H1 (cell line): ENCODE measurements around the gene TK1. TPM values are rescaled to one million over a fixed set of nuclear protein-coding genes. Genes with fewer than 3 reads are reported as not detected.

Experiments used
- CTCF ChIA-PET: fragments of 300-600 bp; sonication (Branson Sonifier 250); formaldehyde crosslinking; loops from one replicate; lab custom pipeline; 2021; ENCODE audit not compliant: partially characterized antibody; lab: Charles Lee
- POLR2A ChIA-PET: fragments of 300-600 bp; sonication (Branson Sonifier 250); formaldehyde crosslinking; loops from one replicate; lab custom pipeline; 2021; ENCODE audit warnings: inconsistent platforms; ENCODE audit not compliant: partially characterized antibody; lab: Charles Lee
- DNase-seq, 2 experiments: peaks; one replicate each; pipeline versions ENCODE4 v3.0.0 to v3.0.0-alpha.2; 2010 to 2022; ENCODE audit warnings: low spot score in 2 of 2, low read depth in 1 of 2, mixed read lengths in 1 of 2
- FAIRE-seq: peaks from 2 replicates; lab custom pipeline; 2011; peaks lifted over from hg19 to GRCh38; lab: Jason Lieb, UNC
- H2AFZ ChIP-seq: 2 replicates; pipeline ENCODE4 v1.8.1; 2012; ENCODE audit warnings: low read length, inconsistent platforms
- H2AK5ac ChIP-seq: 2 replicates; pipeline ENCODE4 v1.6.1; 2013; ENCODE audit warnings: low read depth, low read length
- H2BK120ac ChIP-seq: replicated peaks from 2 replicates; pipeline ENCODE3; 2013; ENCODE audit warnings: low read depth, low read length, inconsistent platforms
- H2BK12ac ChIP-seq: 2 replicates; pipeline ENCODE4 v1.6.1; 2013; ENCODE audit warnings: low read depth, low read length
- H2BK15ac ChIP-seq: 2 replicates; pipeline ENCODE4 v1.6.1; 2013; ENCODE audit warnings: low read length
- H2BK20ac ChIP-seq: 2 replicates; pipeline ENCODE4 v1.6.1; 2013; ENCODE audit warnings: low read length
- H2BK5ac ChIP-seq: 2 replicates; pipeline ENCODE4 v1.6.1; 2013; ENCODE audit warnings: low read depth, low read length
- H3K14ac ChIP-seq: 2 replicates; pipeline ENCODE4 v1.6.1; 2013; ENCODE audit warnings: inconsistent platforms; ENCODE audit not compliant: insufficient read length
- H3K18ac ChIP-seq: 2 replicates; pipeline ENCODE4 v1.6.1; 2013; ENCODE audit warnings: low read length; ENCODE audit errors: extremely low read depth
- H3K23ac ChIP-seq: 2 replicates; pipeline ENCODE4 v1.6.1; 2013; ENCODE audit warnings: inconsistent platforms; ENCODE audit not compliant: insufficient read length
- H3K23me2 ChIP-seq: 2 replicates; pipeline ENCODE4 v1.6.1; 2013; ENCODE audit warnings: low read depth, low read length
- H3K27ac ChIP-seq: 2 replicates; pipeline ENCODE4 v1.6.1; 2011; ENCODE audit warnings: low read depth, low read length, inconsistent platforms
- H3K27me3 ChIP-seq, 4 experiments: replicated peaks in 1 of 4; 1 replicate in 1 of 4; 2 replicates in 3 of 4; pipeline versions ENCODE4 v1.6.1 to v1.8.1; 2011 to 2013; ENCODE audit warnings: low read length in 3 of 4, mild to moderate bottlenecking in 3 of 4, inconsistent platforms in 2 of 4, mixed read lengths in 2 of 4, moderate library complexity in 1 of 4; ENCODE audit not compliant: control insufficient read depth in 3 of 4, insufficient read depth in 3 of 4; ENCODE audit errors: extremely low read depth in 1 of 4
- H3K36me3 ChIP-seq, 4 experiments: 2 replicates each; pipeline versions ENCODE4 v1.6.1 to v1.8.1; 2011 to 2013; ENCODE audit warnings: mild to moderate bottlenecking in 4 of 4, low read length in 3 of 4, moderate library complexity in 2 of 4, control low read depth in 1 of 4, inconsistent platforms in 1 of 4; ENCODE audit not compliant: insufficient read depth in 4 of 4, control insufficient read depth in 2 of 4
- H3K4ac ChIP-seq: replicated peaks from 2 replicates; pipeline ENCODE3; 2013; ENCODE audit warnings: low read length, low read depth, mixed read lengths, inconsistent platforms; ENCODE audit not compliant: insufficient read length
- H3K4me1 ChIP-seq, 4 experiments: replicated peaks in 1 of 4; 1 replicate in 1 of 4; 2 replicates in 3 of 4; pipeline versions ENCODE4 v1.6.1 to v1.8.1; 2011 to 2013; ENCODE audit warnings: low read length in 3 of 4, inconsistent platforms in 2 of 4, mixed read lengths in 1 of 4; ENCODE audit not compliant: insufficient read depth in 4 of 4, control insufficient read depth in 3 of 4
- H3K4me2 ChIP-seq, 2 experiments: 2 replicates each; pipeline versions ENCODE4 v1.6.1 to v1.8.1; 2011 to 2013; ENCODE audit warnings: low read depth in 2 of 2, low read length in 2 of 2, control low read depth in 1 of 2, inconsistent platforms in 1 of 2, mild to moderate bottlenecking in 1 of 2; ENCODE audit not compliant: insufficient read depth in 1 of 2
- H3K4me3 ChIP-seq, 4 experiments: fragments of 200-600, 300-600 bp in 1 of 4; sonication (generic), shearing (Covaris generic), sonication (Bioruptor Twin) in 1 of 4; 2 replicates each; pipeline versions ENCODE4 v1.5.1 to v1.8.1; 2011 to 2016; ENCODE audit warnings: low read length in 4 of 4, low read depth in 3 of 4, control low read depth in 2 of 4, inconsistent platforms in 2 of 4, mild to moderate bottlenecking in 2 of 4, mixed read lengths in 1 of 4, moderate library complexity in 1 of 4; ENCODE audit not compliant: insufficient read depth in 2 of 4; ENCODE audit errors: extremely low read depth in 1 of 4
- H3K56ac ChIP-seq: replicated peaks from 2 replicates; pipeline ENCODE3; 2013; ENCODE audit warnings: low read depth, mild to moderate bottlenecking, mixed read lengths, low read length, inconsistent platforms; ENCODE audit not compliant: insufficient read length
- H3K79me1 ChIP-seq: 2 replicates; pipeline ENCODE4 v1.6.1; 2013; ENCODE audit warnings: low read depth, low read length, control low read depth
- H3K79me2 ChIP-seq, 2 experiments: 2 replicates each; pipeline versions ENCODE4 v1.6.1 to v1.8.1; 2012 to 2013; ENCODE audit warnings: low read length in 2 of 2, mild to moderate bottlenecking in 2 of 2, inconsistent platforms in 1 of 2; ENCODE audit not compliant: insufficient read depth in 2 of 2, control insufficient read depth in 1 of 2
- H3K9ac ChIP-seq, 4 experiments: replicated peaks in 1 of 4; 1 replicate in 1 of 4; 2 replicates in 3 of 4; pipeline versions ENCODE4 v1.6.1 to v1.8.1; 2011 to 2013; ENCODE audit warnings: low read depth in 3 of 4, low read length in 3 of 4, control low read depth in 2 of 4, mild to moderate bottlenecking in 2 of 4, moderate library complexity in 2 of 4, inconsistent platforms in 1 of 4; ENCODE audit errors: extremely low read depth in 1 of 4
- H3K9me3 ChIP-seq, 2 experiments: 2 replicates each; pipeline versions ENCODE4 v1.6.1 to v1.8.1; 2012 to 2013; ENCODE audit warnings: mild to moderate bottlenecking in 2 of 2, moderate library complexity in 2 of 2, control low read depth in 1 of 2, inconsistent platforms in 1 of 2, low read depth in 1 of 2, low read length in 1 of 2, mixed read lengths in 1 of 2; ENCODE audit not compliant: insufficient read depth in 2 of 2
- H4K20me1 ChIP-seq, 2 experiments: replicated peaks in 1 of 2; 2 replicates each; pipeline versions ENCODE3 to v1.8.1; 2011 to 2013; ENCODE audit warnings: inconsistent platforms in 2 of 2, low read length in 2 of 2, mild to moderate bottlenecking in 1 of 2; ENCODE audit not compliant: insufficient read depth in 2 of 2, control insufficient read depth in 1 of 2
- H4K5ac ChIP-seq: 2 replicates; pipeline ENCODE4 v1.6.1; 2013; ENCODE audit warnings: low read length, low read depth, mixed read lengths, inconsistent platforms; ENCODE audit not compliant: insufficient read length
- H4K8ac ChIP-seq: 2 replicates; pipeline ENCODE4 v1.8.0; 2013; ENCODE audit warnings: mild to moderate bottlenecking, moderate library complexity, low read length, inconsistent platforms; ENCODE audit not compliant: insufficient read depth; ENCODE audit errors: extremely low read depth
- H4K91ac ChIP-seq: replicated peaks from 2 replicates; pipeline ENCODE3; 2013; ENCODE audit warnings: low read length, mixed read lengths, inconsistent platforms; ENCODE audit not compliant: insufficient read length
- CEBPB ChIP-seq: IDR thresholded peaks from 2 replicates; pipeline ENCODE4 v1.6.1; 2012; ENCODE audit warnings: low read depth, low read length
- HDAC6 ChIP-seq: IDR thresholded peaks from one replicate; pipeline ENCODE4 v1.7.1; 2012; ENCODE audit warnings: low read depth, mild to moderate bottlenecking, inconsistent platforms, low read length, moderate library complexity
- TAF1 ChIP-seq: IDR thresholded peaks from 2 replicates; pipeline ENCODE4 v1.6.1; 2011; ENCODE audit warnings: mild to moderate bottlenecking, low read depth, low read length
- WGBS, 2 experiments: shearing (Covaris generic) in 1 of 2; methylation state at CpG; one replicate each; pipeline versions ENCODE4 v1.1.6 to v1.1.7; 2013 to 2015; ENCODE audit warnings: low lambda C conversion rate in 2 of 2, mixed read lengths in 2 of 2, inconsistent platforms in 1 of 2, low coverage in 1 of 2, missing lambda C conversion rate in 1 of 2; ENCODE audit not compliant: insufficient replicate concordance in 2 of 2, insufficient coverage in 1 of 2, insufficient read length in 1 of 2; ENCODE audit errors: extremely low coverage in 1 of 2, missing lambda C conversion rate in 1 of 2; 5-methylcytosine and 5-hydroxymethylcytosine counted together
- polyA plus RNA-seq, 7 experiments: library from polyadenylated mRNA; depleted of rRNA in 3 of 7; stranded (reverse) in 5 of 7; unstranded in 2 of 7; fragments of >200 nt in 5 of 7; fragments of 200-250 nt in 2 of 7; gene quantifications; 1 replicate in 5 of 7; 2 replicates in 1 of 7; 4 replicates in 1 of 7; pipeline versions ENCODE4 v1.2.1 to v1.2.3, GENCODE V29; 2011 to 2013; ENCODE audit warnings: missing spikeins in 2 of 7, mixed read lengths in 2 of 7
- total RNA-seq: library from RNA; stranded (reverse); fragmentation: NEBNext Ultra II Directional; extraction: Animal tissue kit (Norgen Biotek cat#: 25700); gene quantifications from 2 replicates; pipeline ENCODE4 v1.2.1, GENCODE V29; 2021

The TK1 gene
- total and polyA plus RNA-seq, 2 of the 8 experiments (the other 6 are each of a cell fraction or from before 2014, with no cell fraction given): 66.9 to 147 TPM

DNA sequence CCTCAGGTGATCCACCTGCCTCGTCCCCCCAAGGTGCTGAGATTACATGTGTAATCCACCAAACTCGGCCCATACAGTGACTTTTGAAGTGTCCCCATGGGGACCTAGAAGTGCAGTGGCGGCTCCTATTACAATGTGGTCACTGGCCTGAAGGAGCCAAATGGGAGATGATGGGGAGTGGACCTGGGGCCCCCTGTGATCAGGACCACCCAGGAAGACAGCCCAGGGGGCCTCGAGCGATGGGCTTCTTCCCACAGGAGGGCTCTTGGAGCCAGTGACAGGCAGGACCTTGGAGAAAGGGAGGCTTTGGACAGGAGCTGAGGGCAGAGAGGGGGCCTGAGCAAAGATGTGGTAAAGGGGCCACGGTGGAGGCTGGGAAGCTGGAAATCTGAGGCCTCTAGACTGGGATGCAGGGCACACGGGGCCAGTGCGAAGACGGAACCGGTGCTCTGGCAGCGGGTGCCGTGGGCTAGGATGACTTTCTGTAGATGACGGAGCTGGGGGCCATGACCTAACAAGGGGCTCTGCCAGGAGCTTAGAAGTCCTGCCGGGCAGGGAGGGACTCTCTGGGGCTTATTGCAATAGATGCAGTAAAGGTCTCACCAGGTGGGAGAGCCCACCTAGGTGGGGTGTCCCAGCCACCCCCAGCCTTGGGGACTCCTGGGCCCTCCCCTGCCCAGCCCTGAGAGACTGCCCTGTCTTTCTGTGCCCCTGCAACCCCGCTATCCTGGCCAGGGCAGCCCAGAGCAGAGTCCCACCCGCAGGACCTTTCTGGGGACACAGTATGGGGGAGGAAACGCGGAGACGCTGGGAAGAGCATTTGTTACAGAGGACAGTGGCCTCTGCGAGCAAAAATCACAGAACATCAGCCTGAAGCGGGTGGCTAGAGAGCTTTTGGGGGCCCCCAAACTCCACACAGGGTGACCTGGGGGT is 43.4 kb downstream of the TK1 start:
- no peak overlapping the region for H4K8ac ChIP-seq
- no peaks in the 10 kb centered on the region for H3K79me2 ChIP-seq
- no peak overlapping the region for H3K4me2 ChIP-seq
- H4K91ac ChIP-seq: no peak overlapping the region
- peaks cover 2% of the 10 kb centered on the region; the same call in 1 of the 2 replicates for H3K23me2 ChIP-seq
- H3K4me3 ChIP-seq: no peak overlapping the region
- DNase-seq: no peak
- H3K27ac ChIP-seq: no peak overlapping the region
- H3K23ac ChIP-seq: no peak overlapping the region
- no peak overlapping the region for H2BK5ac ChIP-seq
- FAIRE-seq: no peak
- ChIA-PET CTCF (interaction anchor here (0.9 to 2.7 kb wide), 8 partner anchors 9 to 83 kb away, joined by 3 to 19 read pairs (median 4); partner anchors contain the start of genes AFMID, TK1 and TMC6), POLR2A (interaction anchor here (1.6 to 6.2 kb wide), 3 partner anchors 16 to 44 kb away, joined by 5 to 40 read pairs (median 10); partner anchors contain the start of genes AFMID, TK1 and TMC6)
- H3K9me3 ChIP-seq: no peaks in the 10 kb centered on the region
- TF ChIP-seq TAF1 (no peak), HDAC6 (no peak), CEBPB (no peak)
- no peak overlapping the region for H3K14ac ChIP-seq
- no peak overlapping the region for H2BK15ac ChIP-seq
- no peak overlapping the region for H3K56ac ChIP-seq
- no peak overlapping the region for H2BK20ac ChIP-seq
- no peak overlapping the region for H2AFZ ChIP-seq
- H3K36me3 ChIP-seq: no peaks in the 10 kb centered on the region
- WGBS, 2 experiments: 91% methylated on average over 21 of the region's 21 CpGs; no CpG with 5 or more reads in 1 of the 2 experiments
- H3K4me1 ChIP-seq: peaks cover 0 to 6% (median 5%) of the 10 kb centered on the region in 4 experiments; a peak in 3 of 7 replicates
- H3K18ac ChIP-seq: no peak overlapping the region
- no peak overlapping the region for H3K4ac ChIP-seq
- no peak overlapping the region for H2AK5ac ChIP-seq
- H4K20me1 ChIP-seq: peaks cover 0 to 2% of the 10 kb centered on the region in 2 experiments
- H2BK120ac ChIP-seq: no peak overlapping the region
- H3K79me1 ChIP-seq: no peaks in the 10 kb centered on the region
- H2BK12ac ChIP-seq: no peak overlapping the region
- no peak overlapping the region for H4K5ac ChIP-seq
- H3K9ac ChIP-seq: no peak overlapping the region
- 0 out of 7 replicates have a peak, but pooled peaks cover 0 to 2% (median 0%) of the 10 kb centered on the region in 4 experiments for H3K27me3 ChIP-seq
